Lung (tissue), 12 donors: ENCODE data around the gene DNASE1L1. TPM values are rescaled to one million over a fixed set of nuclear protein-coding genes. Genes with fewer than 3 reads are reported as not detected.
A peak's percentile ranks its signal among the peaks of the same experiment; 100 is the strongest.

Experiments used
- ATAC-seq: fragments of 200-7000 bp; cut with Tn5 transposase; one replicate; pipeline ENCODE4 v1.9.1; 2020; ENCODE audit warnings: moderate number of reproducible peaks; ENCODE audit not compliant: insufficient read depth, low FRiP score
- DNase-seq, 3 donors: peaks; one replicate each; pipeline ENCODE4 v3.0.0-alpha.2; 2013 to 2017
- H3K27ac ChIP-seq, 2 donors: one replicate each; pipeline ENCODE4 v1.5.1; 2013; ENCODE audit warnings: mild to moderate bottlenecking in 2 of 2, moderate library complexity in 2 of 2, control low read depth in 1 of 2, inconsistent platforms in 1 of 2, low read depth in 1 of 2, low read length in 1 of 2
- H3K27me3 ChIP-seq, 3 donors: one replicate each; pipeline ENCODE4 v1.5.1; 2013; ENCODE audit warnings: low read length in 2 of 3; ENCODE audit not compliant: control insufficient read depth in 3 of 3, insufficient read depth in 3 of 3
- H3K36me3 ChIP-seq, 4 donors: one replicate each; pipeline ENCODE4 v1.5.1; 2013; ENCODE audit warnings: low read length in 4 of 4, mild to moderate bottlenecking in 1 of 4, moderate library complexity in 1 of 4; ENCODE audit not compliant: control insufficient read depth in 4 of 4, insufficient read depth in 4 of 4
- H3K4me1 ChIP-seq, 5 donors: one replicate each; pipeline ENCODE4 v1.5.1; 2013; ENCODE audit warnings: low read length in 5 of 5, mild to moderate bottlenecking in 2 of 5, moderate library complexity in 1 of 5; ENCODE audit not compliant: control insufficient read depth in 5 of 5, insufficient read depth in 5 of 5
- H3K4me3 ChIP-seq: one replicate; pipeline ENCODE4 v1.5.1; 2013; ENCODE audit warnings: mild to moderate bottlenecking, control low read depth, moderate library complexity
- H3K9ac ChIP-seq, 2 donors: one replicate each; pipeline ENCODE4 v1.5.1; 2013; ENCODE audit warnings: low read length in 2 of 2, control low read depth in 1 of 2; ENCODE audit not compliant: insufficient read depth in 1 of 2
- H3K9me3 ChIP-seq, 4 donors: one replicate each; pipeline ENCODE4 v1.5.1; 2013; ENCODE audit warnings: low read length in 3 of 4, mild to moderate bottlenecking in 1 of 4, moderate library complexity in 1 of 4; ENCODE audit not compliant: control insufficient read depth in 4 of 4, insufficient read depth in 3 of 4
- CTCF ChIP-seq: IDR thresholded peaks from 2 replicates; pipeline ENCODE4 v1.5.1; 2012; ENCODE audit warnings: mild to moderate bottlenecking; ENCODE audit errors: control extremely low read depth, extremely low read depth
- WGBS, 2 donors: extraction: QIAGEN DNeasy Blood & Tissue Kit; methylation state at CpG; one replicate each; pipeline ENCODE4 v1.1.7; 2013; 5-methylcytosine and 5-hydroxymethylcytosine counted together
- polyA plus RNA-seq, 2 donors: library from polyadenylated mRNA; stranded (reverse); fragments of 200-250 nt; gene quantifications; one replicate each; pipeline ENCODE4 v1.2.1, GENCODE V29; 2013
- total RNA-seq, 2 donors: library from RNA; depleted of rRNA in 1 of 2; stranded (reverse); fragments of >200 nt in 1 of 2; gene quantifications; one replicate each; pipeline ENCODE4 v1.2.1, GENCODE V29; 2014 to 2021
- donor health status: control.
- donor health status: control.
- donor health status: Bipolar disorder and iron deficiency.
- donor health status: healthy.
- donor health status: DM: yes; HTN: yes; CAD: no.

DNASE1L1 gene
- total and polyA plus RNA-seq, 4 donors: 12.5 to 52.3 (median 34.6) TPM

- Histone ChIP-seq H3K9ac (peak overlapping the region in 1 of 2 donors; percentile 67), H3K36me3 (peaks cover 0 to 32% (median 9%) of the 10 kb centered on the region in 4 donors), H3K4me1 (peaks cover 0 to 8% (median 0%) of the 10 kb centered on the region in 5 donors), H3K4me3 (peak overlapping the region; percentile 60), H3K9me3 (peaks cover 0 to 2% (median 0%) of the 10 kb centered on the region in 4 donors), H3K27me3 (no peaks in the 10 kb centered on the region), H3K27ac (no peak overlapping the region)
- TF ChIP-seq CTCF: no peak
- no peak for ATAC-seq
- no peak for DNase-seq
- WGBS, 2 donors: 62 to 68% methylated on average over 21 to 28 of the region's 28 CpGs
These were observed 29.2 kb upstream of the DNASE1L1 start for GRCh38 chrX:154437971-154438893.

GRCh38 chrX:154436983-154437752, 28.1 kb upstream of the DNASE1L1 start, which contains the start of gene GDI1:
Gene GDI1 (plus strand): TSS chrX:154437154. CDS start chrX:154437255, 101 bp downstream.
- peak within 1 kb of the TSS; percentile 85 to 89 for H3K27ac ChIP-seq
- peak within 1 kb of the TSS; percentile 62 for H3K4me3 ChIP-seq
- H3K4me1 ChIP-seq: peaks cover 0 to 8% (median 0%) of the 10 kb centered on the region in 5 donors
- TF ChIP-seq CTCF: no peak
- peak within 1 kb of the TSS in 1 of 2 donors; percentile 67 for H3K9ac ChIP-seq
- peaks cover 0 to 32% (median 12%) of the 10 kb centered on the region in 4 donors for H3K36me3 ChIP-seq
- DNase-seq (peak; percentile 50 to 59 (median 52)), ATAC-seq (peak; percentile 71)
- H3K27me3 ChIP-seq: no peaks in the 10 kb centered on the region
- 3 to 35% methylated on average over 20 to 93 of the region's 93 CpGs for WGBS, 2 donors
- peaks cover 0 to 2% (median 0%) of the 10 kb centered on the region in 4 donors for H3K9me3 ChIP-seq

GRCh38 chrX:154436374-154436982, 27.4 kb upstream of the DNASE1L1 start:
- H3K36me3 ChIP-seq: peaks cover 0 to 28% (median 9%) of the 10 kb centered on the region in 4 donors
- peaks cover 0 to 8% (median 0%) of the 10 kb centered on the region in 5 donors for H3K4me1 ChIP-seq
- H3K27ac ChIP-seq: peak overlapping the region; percentile 85 to 89
- no peak overlapping the region for H3K9ac ChIP-seq
- H3K4me3 ChIP-seq: no peak overlapping the region
- peaks cover 0 to 2% (median 0%) of the 10 kb centered on the region in 4 donors for H3K9me3 ChIP-seq
- no peak for TF ChIP-seq CTCF
- no peaks in the 10 kb centered on the region for H3K27me3 ChIP-seq
- DNase-seq: peak in 2 of 3 donors; percentile 42 to 59
- peak; percentile 42 for ATAC-seq
- 32 to 35% methylated on average over 11 to 60 of the region's 78 CpGs for WGBS, 2 donors
